ENCODE results near the gene F13A1. TPM values are rescaled to one million over a fixed set of nuclear protein-coding genes. Genes with fewer than 3 reads are reported as not detected.

F13A1 gene
- polyA plus RNA-seq, 3 donors: 8.7 to 296 (median 129) TPM

GRCh38 chr6:6256886-6257285 lies 63.6 kb downstream of the F13A1 start:
- WGBS, 3 donors: 46 to 64% (median 58%) methylated on average over 2 of the region's 2 CpGs
- H3K27ac ChIP-seq (ENCODE audit: low read depth, low read length): no peak overlapping the region

GRCh38 chr6:6256259-6256658 lies 64.2 kb downstream of the F13A1 start:
- H3K27ac ChIP-seq (ENCODE audit: low read depth, low read length): no peak overlapping the region
- 60 to 72% (median 61%) methylated on average over 4 of the region's 4 CpGs for WGBS, 3 donors

DNA sequence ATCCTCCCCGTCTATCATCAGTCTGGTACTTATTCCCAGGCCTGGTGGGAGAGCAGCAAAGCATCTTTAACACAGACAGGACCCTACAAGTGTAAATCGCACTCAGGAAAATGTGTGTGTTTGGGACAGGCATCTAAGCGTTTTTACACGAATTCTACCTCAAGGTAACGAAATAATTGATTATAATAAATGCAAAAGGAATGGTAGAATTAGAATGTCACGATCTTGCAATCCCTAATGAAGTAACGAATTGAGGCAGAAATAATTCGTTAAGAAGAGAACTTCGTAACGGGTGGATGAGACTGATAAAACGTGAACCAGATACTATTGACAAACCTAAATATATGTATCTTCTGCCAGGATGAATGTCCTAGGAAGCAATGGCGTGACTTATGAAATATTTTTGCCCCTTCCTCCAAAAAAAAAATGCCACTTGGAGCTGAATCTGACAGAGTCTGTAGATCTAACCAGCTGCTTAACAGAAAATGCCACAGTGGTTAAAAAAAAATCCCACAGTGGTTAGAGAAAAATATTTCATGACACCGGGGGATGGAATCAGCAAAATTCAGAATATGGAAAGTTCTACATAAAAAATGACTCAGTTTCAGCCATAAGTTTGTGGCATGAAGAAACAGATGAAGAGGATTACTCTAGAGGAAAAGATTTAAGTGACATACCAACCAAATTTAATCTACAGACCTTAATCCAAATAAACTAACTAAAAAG lies 68.7 kb downstream of the F13A1 start:
- H3K27ac ChIP-seq (ENCODE audit: low read depth, low read length): no peak overlapping the region
- 70 to 86% (median 83%) methylated on average over 13 of the region's 13 CpGs for WGBS, 3 donors

- WGBS, 3 donors: 62 to 85% (median 74%) methylated on average over 2 of the region's 2 CpGs
- H3K27ac ChIP-seq (ENCODE audit: low read depth, low read length): no peak overlapping the region
Measured at GRCh38 chr6:6248651-6249050, 71.8 kb downstream of the F13A1 start.

- 22 to 51% (median 40%) methylated on average over 2 of the region's 2 CpGs for WGBS, 3 donors
- H3K27ac ChIP-seq (ENCODE audit: low read depth, low read length): no peak overlapping the region
Measured at GRCh38 chr6:6246544-6246943, 73.9 kb downstream of the F13A1 start.

- WGBS, 3 donors: 60 to 93% (median 86%) methylated on average over 5 of the region's 5 CpGs
- no peak overlapping the region for H3K27ac ChIP-seq (ENCODE audit: low read depth, low read length)
Measured at GRCh38 chr6:6244624-6245023, 75.8 kb downstream of the F13A1 start.

DNA sequence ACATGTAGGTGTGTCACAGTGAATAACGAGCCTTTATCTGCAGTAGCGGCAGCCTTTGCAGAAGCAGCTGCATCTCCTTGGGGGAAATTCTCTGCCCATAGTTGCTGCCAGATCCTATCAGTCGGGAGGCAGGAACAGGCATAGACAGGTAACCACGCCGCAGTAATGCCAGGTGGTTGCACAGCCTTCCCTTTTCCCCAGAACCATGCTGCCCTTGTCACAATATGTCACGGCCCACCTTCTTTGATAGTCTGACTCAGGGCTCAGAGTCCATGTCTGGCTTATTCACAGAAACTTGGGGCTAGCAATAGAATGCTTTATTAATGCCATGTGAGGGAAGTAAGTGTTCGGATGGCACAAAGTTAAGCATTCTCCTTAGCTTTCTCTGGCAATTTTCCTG lies 76.6 kb downstream of the F13A1 start:
- no peak overlapping the region for H3K27ac ChIP-seq (ENCODE audit: low read depth, low read length)
- 72 to 87% (median 81%) methylated on average over 7 of the region's 7 CpGs for WGBS, 3 donors

GRCh38 chr6:6239598-6240581 lies 80.6 kb downstream of the F13A1 start:
- 56 to 73% (median 65%) methylated on average over 5 of the region's 5 CpGs for WGBS, 3 donors

GRCh38 chr6:6236730-6237469 lies 83.6 kb downstream of the F13A1 start:
- H3K27ac ChIP-seq (ENCODE audit: low read depth, low read length): no peak overlapping the region
- 39 to 65% (median 50%) methylated on average over 6 of the region's 6 CpGs for WGBS, 3 donors

More at GRCh38 chr6:6239598-6240581, 80.6 kb downstream of the F13A1 start:
- H3K27ac ChIP-seq (ENCODE audit: low read depth, low read length): no peak overlapping the region

GRCh38 chr6:6235786-6236185 lies 84.7 kb downstream of the F13A1 start:
- no peak overlapping the region for H3K27ac ChIP-seq (ENCODE audit: low read depth, low read length)
- WGBS, 3 donors: 68 to 88% (median 87%) methylated on average over 2 of the region's 2 CpGs

DNA sequence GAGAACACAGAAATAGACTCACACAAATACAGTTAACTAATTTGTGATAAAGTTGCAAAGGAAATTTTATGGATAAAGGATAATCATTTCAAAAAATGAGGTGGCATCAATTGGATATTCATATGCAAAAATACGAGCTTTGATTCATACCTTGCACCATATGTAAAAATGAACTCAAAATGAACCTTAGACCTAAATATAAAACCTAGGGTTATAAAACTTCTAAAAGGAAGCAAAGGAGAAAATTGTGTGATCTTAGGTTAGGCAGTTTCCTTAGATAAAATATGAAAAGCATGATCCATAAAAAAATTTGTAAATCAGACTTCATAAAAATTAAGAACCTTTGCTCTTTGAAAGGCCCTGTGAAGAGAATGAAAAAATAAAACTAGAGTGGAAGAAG lies 85.5 kb downstream of the F13A1 start:
- WGBS, 3 donors: 41 to 96% (median 92%) methylated on average over 1 of the region's 1 CpG
- no peak overlapping the region for H3K27ac ChIP-seq (ENCODE audit: low read depth, low read length)

DNA sequence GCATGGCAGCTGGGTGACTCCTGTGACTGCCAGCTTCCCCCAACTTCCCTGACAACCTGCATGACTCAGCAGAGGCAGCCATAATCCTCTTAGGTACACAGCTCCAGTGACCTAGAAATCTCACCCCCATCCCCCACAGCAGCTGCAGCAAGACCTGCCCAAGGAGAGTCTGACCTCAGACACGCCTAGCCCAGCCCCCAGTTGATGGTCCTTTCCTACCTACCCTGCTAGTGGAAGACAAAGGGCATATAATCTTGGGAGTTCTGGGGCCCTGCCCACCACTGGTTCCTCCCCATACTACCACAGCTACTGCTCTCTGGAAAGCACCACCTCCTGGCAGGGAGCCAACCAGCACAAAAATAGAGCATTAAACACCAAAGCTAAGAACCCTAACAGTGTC lies 90.2 kb downstream of the F13A1 start:
- H3K27ac ChIP-seq (ENCODE audit: low read depth, low read length): no peak overlapping the region
- 40 to 78% (median 78%) methylated on average over 1 of the region's 1 CpG for whole genome bisulfite sequencing, 3 donors

GRCh38 chr6:6227896-6228295 lies 92.6 kb downstream of the F13A1 start:
- no peak overlapping the region for H3K27ac ChIP-seq (ENCODE audit: low read depth, low read length)
- WGBS, 3 donors: 54 to 87% (median 79%) methylated on average over 1 of the region's 1 CpG

DNA sequence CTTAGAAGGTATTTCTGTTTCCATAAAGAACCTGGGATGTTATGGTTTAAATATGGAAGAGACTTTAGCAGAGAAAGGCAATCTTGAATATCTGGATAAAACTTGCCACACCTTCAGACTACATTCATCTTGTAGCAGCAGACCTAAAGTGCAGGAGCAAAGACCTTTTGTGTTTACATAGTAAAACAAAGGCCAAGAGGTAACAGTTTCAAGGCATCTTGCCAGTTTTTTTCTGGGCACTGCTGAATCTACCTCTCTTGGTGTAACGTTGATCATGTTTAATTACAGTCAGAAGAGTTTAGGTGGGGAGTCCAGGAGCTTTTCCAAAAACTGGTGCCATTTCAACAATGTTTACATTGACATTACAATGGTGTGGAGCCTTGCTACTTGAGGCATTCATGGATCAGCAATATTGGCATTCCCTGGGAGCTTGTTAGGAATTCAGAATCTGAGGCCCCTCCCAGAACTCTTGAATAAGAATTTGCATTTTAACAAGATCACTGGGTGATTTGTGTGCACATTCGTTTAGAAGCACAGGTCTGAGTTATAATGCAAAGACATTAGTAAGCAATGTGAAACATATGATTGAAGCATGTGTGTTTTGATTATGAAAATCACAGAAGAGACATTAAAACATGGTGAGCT lies 94.5 kb downstream of the F13A1 start:
- no peak overlapping the region for H3K27ac ChIP-seq (ENCODE audit: low read depth, low read length)
- 26 to 58% (median 44%) methylated on average over 2 of the region's 2 CpGs for WGBS, 3 donors

DNA sequence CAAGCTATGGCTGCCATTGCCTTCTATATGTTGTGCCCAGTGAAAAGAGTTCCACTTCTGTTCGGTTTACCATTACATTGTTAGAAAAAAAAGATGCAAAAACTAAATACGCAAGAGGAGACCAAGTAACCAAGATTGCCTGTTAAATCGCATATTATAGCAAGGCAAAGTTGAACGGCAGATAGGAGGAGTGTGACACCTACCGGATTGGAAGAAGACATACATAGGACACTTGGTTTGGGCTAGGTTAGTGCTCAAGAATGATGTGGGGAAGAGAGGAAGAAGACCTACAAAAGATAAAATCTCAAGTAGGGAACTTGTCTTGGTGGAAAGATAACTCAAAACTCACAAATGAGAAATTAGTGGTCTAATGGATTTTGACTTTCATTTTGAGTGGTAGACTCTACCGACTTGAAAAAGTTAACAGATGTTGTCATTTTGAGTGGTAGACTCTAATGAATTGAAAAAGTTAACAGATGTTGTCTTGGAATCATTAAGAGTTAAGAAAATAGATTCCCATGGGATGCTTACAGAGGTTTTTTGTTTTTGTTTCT lies 95.5 kb downstream of the F13A1 start:
- H3K27ac ChIP-seq (ENCODE audit: low read depth, low read length): no peak overlapping the region
- WGBS, 3 donors: 90 to 92% (median 90%) methylated on average over 6 of the region's 6 CpGs

DNA sequence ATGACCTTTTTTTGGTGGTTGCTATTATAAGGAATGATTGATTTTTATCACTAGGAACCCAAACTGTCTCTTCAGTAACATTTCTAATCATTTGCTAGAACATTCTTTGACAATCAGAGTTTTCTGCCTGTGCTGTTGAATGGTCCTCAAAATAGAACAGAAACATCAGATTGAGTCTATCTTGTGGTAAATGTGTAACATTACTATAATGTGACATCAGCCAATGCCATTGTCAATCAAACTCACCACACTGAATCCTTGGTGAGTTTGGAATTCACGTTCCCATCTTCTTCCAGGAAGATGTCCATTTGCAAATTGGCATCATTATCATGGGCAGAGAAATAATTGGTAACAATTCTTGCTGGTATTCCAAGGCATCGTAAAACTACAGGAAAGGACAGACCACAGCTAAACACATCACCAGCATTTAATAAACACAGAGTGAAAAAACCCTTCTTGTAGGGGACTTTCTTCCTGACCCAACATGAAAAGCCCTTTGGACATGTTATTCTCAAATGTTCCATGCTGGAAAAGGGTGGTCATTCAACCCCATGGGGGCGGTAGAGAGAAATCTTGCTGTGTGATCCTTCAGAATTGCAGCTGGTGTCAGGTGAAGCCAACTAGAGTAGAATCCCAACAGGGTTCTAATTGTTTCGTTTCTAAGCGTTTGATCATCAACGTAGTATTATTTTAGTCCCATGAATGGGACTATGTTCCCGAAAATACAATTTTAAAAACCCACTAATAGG lies 98.5 kb downstream of the F13A1 start:
- WGBS, 3 donors: 38 to 51% (median 47%) methylated on average over 7 of the region's 7 CpGs
- no peak overlapping the region for H3K27ac ChIP-seq (ENCODE audit: low read depth, low read length)

- H3K27ac ChIP-seq (ENCODE audit: low read depth, low read length): no peak overlapping the region
- WGBS, 3 donors: 65 to 81% (median 73%) methylated on average over 2 of the region's 2 CpGs
Measured at GRCh38 chr6:6220718-6221117, 99.7 kb downstream of the F13A1 start.
